ENCODE data around the gene PRR14.

PRR14 gene

GRCh38 chr16:30659507-30660423 lies 9.0 kb downstream of the PRR14 start:
- no peak for DNase-seq (ENCODE audit: low read depth, low spot score)

- DNase-seq (ENCODE audit: low read depth, low spot score), result no peak
Observed at GRCh38 chr16:30660424-30661261, 9.9 kb downstream of the PRR14 start.

- DNase-seq (ENCODE audit: low read depth, low spot score), result no peak
Observed at GRCh38 chr16:30662449-30662848, 11.7 kb downstream of the PRR14 start.

- no peak for DNase-seq (ENCODE audit: low read depth, low spot score)
Observed at GRCh38 chr16:30663038-30663437, 12.3 kb downstream of the PRR14 start.

- DNase-seq (ENCODE audit: low read depth, low spot score), result no peak
Observed at GRCh38 chr16:30663820-30664219, 13.1 kb downstream of the PRR14 start.

GRCh38 chr16:30664616-30665109 lies 13.9 kb downstream of the PRR14 start:
- DNase-seq (ENCODE audit: low read depth, low spot score), result no peak

GRCh38 chr16:30665155-30665829 lies 14.5 kb downstream of the PRR14 start:
- DNase-seq (ENCODE audit: low read depth, low spot score), result no peak

GRCh38 chr16:30665830-30666190 lies 15.1 kb downstream of the PRR14 start:
- DNase-seq (ENCODE audit: low read depth, low spot score), result no peak

GRCh38 chr16:30666681-30667080 lies 15.9 kb downstream of the PRR14 start:
- DNase-seq (ENCODE audit: low read depth, low spot score), result no peak

- no peak for DNase-seq (ENCODE audit: low read depth, low spot score)
Observed at GRCh38 chr16:30667361-30667905, 16.7 kb downstream of the PRR14 start.

GRCh38 chr16:30668393-30668792 lies 17.6 kb downstream of the PRR14 start:
- no peak for DNase-seq (ENCODE audit: low read depth, low spot score)

GRCh38 chr16:30669026-30669902 lies 18.5 kb downstream of the PRR14 start:
- no peak for DNase-seq (ENCODE audit: low read depth, low spot score)

- DNase-seq (ENCODE audit: low read depth, low spot score), result no peak
Observed at GRCh38 chr16:30669903-30670824, 19.4 kb downstream of the PRR14 start.

- DNase-seq (ENCODE audit: low read depth, low spot score), result no peak
Observed at GRCh38 chr16:30675143-30675542, 24.4 kb downstream of the PRR14 start.

- peak; percentile 94 for DNase-seq (ENCODE audit: low read depth, low spot score)
Observed at GRCh38 chr16:30677931-30678585, 27.3 kb downstream of the PRR14 start.

GRCh38 chr16:30678586-30678970 lies 27.8 kb downstream of the PRR14 start:
- no peak for DNase-seq (ENCODE audit: low read depth, low spot score)

- DNase-seq (ENCODE audit: low read depth, low spot score), result peak; percentile 73
Observed at GRCh38 chr16:30680326-30680725, 29.6 kb downstream of the PRR14 start.

GRCh38 chr16:30688701-30689100 lies 37.9 kb downstream of the PRR14 start:
- no peak for DNase-seq (ENCODE audit: low read depth, low spot score)

- DNase-seq (ENCODE audit: low read depth, low spot score), result no peak
Observed at GRCh38 chr16:30691907-30692306, 41.1 kb downstream of the PRR14 start.
